Measurements from ENCODE around the gene ITPR1. TPM values are rescaled to one million over a fixed set of nuclear protein-coding genes. Genes with fewer than 3 reads are reported as not detected.

The ITPR1 gene
- total RNA-seq, 3 donors from 2014 or later, result 10.7 to 80.2 (median 20.7) TPM

DNA sequence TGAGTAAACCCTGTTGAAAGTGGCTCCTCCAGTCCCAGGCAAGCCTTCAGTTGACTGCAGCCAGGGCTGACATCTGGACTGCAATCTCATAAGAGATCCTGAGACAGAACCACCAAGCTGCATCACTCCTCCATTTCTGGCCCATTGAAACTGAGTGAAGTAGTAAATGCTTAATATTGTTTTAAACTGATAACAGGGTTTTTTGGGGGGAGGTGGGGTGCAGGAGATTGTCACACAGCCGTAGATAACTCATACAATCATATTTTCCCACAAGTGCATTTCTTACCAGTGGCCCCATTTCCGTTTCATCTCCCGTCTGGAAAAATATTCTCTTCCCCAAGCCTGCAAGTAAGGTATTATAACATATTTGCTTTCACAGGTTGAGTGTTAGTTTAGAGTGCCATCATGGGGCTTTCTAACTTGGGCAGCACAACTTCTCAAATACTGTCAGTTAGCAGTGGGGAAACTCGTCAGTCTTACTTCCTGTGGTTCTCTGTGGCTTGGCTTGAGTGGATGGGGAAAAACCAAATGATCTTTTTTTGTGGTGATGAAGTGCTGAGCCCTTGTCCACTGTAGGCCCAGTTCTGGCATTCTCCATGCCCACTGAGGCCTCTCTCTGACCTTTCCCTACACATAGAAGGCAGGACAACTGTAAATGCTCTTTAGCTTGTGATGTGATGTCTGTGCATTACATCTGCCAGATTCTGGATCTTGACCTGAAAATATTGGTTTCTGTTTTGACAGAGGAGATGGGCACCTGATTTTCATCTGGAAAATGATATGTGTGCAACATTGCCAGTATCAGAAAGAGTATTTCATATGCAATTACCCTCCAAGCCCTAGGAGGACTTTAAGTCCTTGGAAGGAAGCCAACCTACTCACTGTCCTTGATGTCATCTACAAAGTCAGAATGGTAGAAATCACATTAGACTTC lies 396.0 kb downstream of the ITPR1 start:
- peak; percentile 57 for ATAC-seq
- Histone ChIP-seq H3K9me3 (no peaks in the 10 kb centered on the region), H3K4me1 (ENCODE audit: low read depth) (no peaks in the 10 kb centered on the region), H3K36me3 (ENCODE audit: low read depth) (no peaks in the 10 kb centered on the region), H3K4me3 (no peak overlapping the region)
- DNase-seq, result no peak
- intact Hi-C loops (cut with DNase I, micrococcal nuclease), result no loop called here
- TF ChIP-seq, protein P1, sequence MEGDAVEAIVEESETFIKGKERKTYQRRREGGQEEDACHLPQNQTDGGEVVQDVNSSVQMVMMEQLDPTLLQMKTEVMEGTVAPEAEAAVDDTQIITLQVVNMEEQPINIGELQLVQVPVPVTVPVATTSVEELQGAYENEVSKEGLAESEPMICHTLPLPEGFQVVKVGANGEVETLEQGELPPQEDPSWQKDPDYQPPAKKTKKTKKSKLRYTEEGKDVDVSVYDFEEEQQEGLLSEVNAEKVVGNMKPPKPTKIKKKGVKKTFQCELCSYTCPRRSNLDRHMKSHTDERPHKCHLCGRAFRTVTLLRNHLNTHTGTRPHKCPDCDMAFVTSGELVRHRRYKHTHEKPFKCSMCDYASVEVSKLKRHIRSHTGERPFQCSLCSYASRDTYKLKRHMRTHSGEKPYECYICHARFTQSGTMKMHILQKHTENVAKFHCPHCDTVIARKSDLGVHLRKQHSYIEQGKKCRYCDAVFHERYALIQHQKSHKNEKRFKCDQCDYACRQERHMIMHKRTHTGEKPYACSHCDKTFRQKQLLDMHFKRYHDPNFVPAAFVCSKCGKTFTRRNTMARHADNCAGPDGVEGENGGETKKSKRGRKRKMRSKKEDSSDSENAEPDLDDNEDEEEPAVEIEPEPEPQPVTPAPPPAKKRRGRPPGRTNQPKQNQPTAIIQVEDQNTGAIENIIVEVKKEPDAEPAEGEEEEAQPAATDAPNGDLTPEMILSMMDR (IDR thresholded peaks at IDR 0.05), result no peak

DNA sequence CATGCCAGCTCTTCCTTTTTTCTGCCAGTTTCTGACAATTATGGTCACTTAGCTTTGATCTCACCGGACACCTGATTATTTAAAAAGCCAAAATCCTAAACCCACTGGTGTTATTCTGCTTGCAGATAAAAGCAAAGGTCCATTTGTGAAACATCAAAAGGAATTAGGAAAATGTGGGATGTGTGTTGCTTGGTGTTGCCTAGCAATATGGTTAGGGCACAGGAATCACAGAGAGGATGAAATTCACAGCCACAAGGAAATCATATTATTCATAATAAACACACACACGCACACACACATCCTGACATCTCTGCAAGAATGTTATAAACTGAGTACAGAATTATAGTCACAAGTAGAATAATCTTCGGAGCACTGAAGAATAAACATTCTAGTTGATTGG lies 396.7 kb downstream of the ITPR1 start:
- Histone ChIP-seq H3K36me3 (ENCODE audit: low read depth) (no peaks in the 10 kb centered on the region), H3K9me3 (no peaks in the 10 kb centered on the region), H3K4me1 (ENCODE audit: low read depth) (no peaks in the 10 kb centered on the region), H3K4me3 (no peak overlapping the region)
- ATAC-seq (no peak), DNase-seq (no peak)
- TF ChIP-seq, protein P1 (IDR thresholded peaks at IDR 0.05), result no peak
- intact Hi-C loops (cut with DNase I, micrococcal nuclease), result no loop called here

DNA sequence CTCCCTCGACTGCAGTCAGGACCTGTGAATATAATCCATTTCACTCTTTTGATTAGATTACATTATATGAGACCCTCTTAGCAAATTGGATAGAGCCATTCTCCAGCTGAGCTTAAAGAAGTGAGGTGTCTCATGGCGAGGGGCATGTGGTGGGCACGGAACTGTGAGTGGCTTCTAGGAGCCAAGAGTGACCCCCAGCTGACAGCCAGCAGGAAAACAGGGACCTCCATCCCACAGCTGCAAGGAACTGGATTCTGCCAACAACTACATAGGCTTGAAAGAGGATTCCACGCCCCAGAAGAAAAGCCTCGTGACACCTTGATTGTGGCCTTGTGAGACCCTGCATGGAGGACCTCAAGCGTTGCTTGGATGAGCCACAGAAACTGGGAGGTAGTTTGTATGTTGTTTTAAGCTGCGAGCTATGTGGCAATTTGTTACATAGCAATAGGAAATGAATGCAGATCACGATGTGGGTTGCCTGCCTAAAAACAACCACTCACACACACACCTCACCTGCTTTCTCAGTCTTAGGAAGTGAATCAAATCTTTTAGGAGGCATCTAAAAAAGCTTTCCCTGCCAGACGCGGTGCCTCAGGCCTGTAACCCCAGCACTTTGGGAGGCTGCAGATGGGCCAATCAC lies 401.9 kb downstream of the ITPR1 start:
- TF ChIP-seq, protein P1 (IDR thresholded peaks at IDR 0.05), result no peak
- Histone ChIP-seq H3K9me3 (no peaks in the 10 kb centered on the region), H3K36me3 (ENCODE audit: low read depth) (no peaks in the 10 kb centered on the region), H3K4me3 (no peak overlapping the region), H3K4me1 (ENCODE audit: low read depth) (peaks cover 11% of the 10 kb centered on the region)
- intact Hi-C loops (cut with DNase I, micrococcal nuclease), result no loop called here
- ATAC-seq (no peak), DNase-seq (no peak)

DNA sequence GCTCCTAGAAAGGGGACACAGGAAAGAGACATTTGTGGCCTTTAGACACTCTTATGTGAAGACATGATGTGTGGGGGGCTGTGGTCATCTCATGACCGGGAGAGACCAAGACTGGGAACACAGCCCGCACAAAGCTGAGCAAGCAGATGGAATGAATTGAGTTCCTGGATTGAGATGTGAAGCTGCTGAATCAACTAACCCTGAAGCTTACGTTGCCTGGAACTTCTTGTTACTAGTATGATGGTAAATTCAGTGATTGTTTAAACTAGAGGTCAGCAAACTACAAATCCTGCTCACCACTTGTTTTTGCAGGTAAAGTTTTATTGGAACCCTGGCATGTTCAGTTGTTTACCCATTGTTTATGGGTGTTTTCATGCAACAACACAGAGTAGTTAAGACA lies 402.7 kb downstream of the ITPR1 start:
- intact Hi-C loops (cut with DNase I, micrococcal nuclease), result no loop called here

More for the DNA sequence above, 402.7 kb downstream of the ITPR1 start:
- Histone ChIP-seq H3K9me3 (no peaks in the 10 kb centered on the region), H3K4me3 (no peak overlapping the region), H3K4me1 (ENCODE audit: low read depth) (peaks cover 13% of the 10 kb centered on the region), H3K36me3 (ENCODE audit: low read depth) (no peaks in the 10 kb centered on the region)
- no peak for ATAC-seq
- DNase-seq, result no peak
- TF ChIP-seq, protein P1 (IDR thresholded peaks at IDR 0.05), result no peak

Other genes with a start within 250 kb of the ITPR1 start
- gene SETMAR, start 190.0 kb upstream of the ITPR1 start, total RNA-seq, result 10 to 100 TPM; 11.3 to 15.4 (median 13.2) TPM
- gene SUMF1, start 26.1 kb upstream of the ITPR1 start, total RNA-seq, result 10 to 100 TPM; 29.3 to 38.3 (median 32.1) TPM